K562 (cell line): ENCODE data around the gene LY6G6F. TPM values are rescaled to one million over a fixed set of nuclear protein-coding genes. Genes with fewer than 3 reads are reported as not detected.

Experiments
- ARNT ChIP-seq, 2 experiments: fragments of 450-650 bp; IDR thresholded peaks; 2 replicates each; pipeline ENCODE4 v1.6.1; 2016; ENCODE audit warnings: mild to moderate bottlenecking in 1 of 2
- CBFB ChIP-seq: sonication (generic); formaldehyde crosslinking; IDR thresholded peaks from 2 replicates; pipeline ENCODE4 v1.4.0; 2020; ENCODE audit warnings: mild to moderate bottlenecking, missing genetic modification reagents
- CREB1 ChIP-seq, 2 experiments: sonication (generic) in 1 of 2; formaldehyde crosslinking in 1 of 2; IDR thresholded peaks; 2 replicates each; pipeline versions ENCODE4 v1.6.1 to v1.8.0; 2012 to 2022; ENCODE audit warnings: inconsistent platforms in 1 of 2, mild to moderate bottlenecking in 1 of 2, missing genetic modification reagents in 1 of 2, moderate library complexity in 1 of 2
- FOXM1 ChIP-seq, 2 experiments: fragments of 450-650 bp in 1 of 2; sonication (generic) in 1 of 2; formaldehyde crosslinking in 1 of 2; IDR thresholded peaks; 2 replicates each; pipeline versions ENCODE4 v1.6.1 to v1.9.0; 2017 to 2022; ENCODE audit warnings: low read depth in 2 of 2, mild to moderate bottlenecking in 2 of 2, missing genetic modification reagents in 1 of 2, moderate library complexity in 1 of 2
- GABPB2 ChIP-seq: fragments of 250-450 bp; sonication (Bioruptor Pico); conservative IDR thresholded peaks from 2 replicates; pipeline ENCODE4 v1.5.1; 2021; ENCODE audit warnings: mild to moderate bottlenecking
- HDAC1 ChIP-seq, 2 experiments: fragments of 450-650 bp; IDR thresholded peaks; 2 replicates each; pipeline ENCODE4 v1.6.1; 2016 to 2017; ENCODE audit warnings: inconsistent platforms in 1 of 2, mild to moderate bottlenecking in 1 of 2, moderate library complexity in 1 of 2
- MAFK ChIP-seq: IDR thresholded peaks from 2 replicates; pipeline ENCODE4 v1.6.1; 2011; ENCODE audit warnings: low read length, improper control_type of control experiment
- PCBP2 ChIP-seq: fragments of 200-400 bp; formaldehyde crosslinking; IDR thresholded peaks from 2 replicates; pipeline ENCODE4 v1.6.1; 2018; ENCODE audit warnings: low read length, low read depth, mild to moderate bottlenecking, moderate library complexity; ENCODE audit not compliant: poor library complexity, severe bottlenecking
- RBBP5 ChIP-seq: fragments of 200-600 bp; sonication (generic); IDR thresholded peaks from 2 replicates; pipeline ENCODE4 v1.6.1; 2012; ENCODE audit warnings: borderline replicate concordance, mild to moderate bottlenecking, low read length, control low read depth, inconsistent platforms; ENCODE audit not compliant: insufficient read depth, poor library complexity, severe bottlenecking
- RBFOX2 ChIP-seq: fragments of 200-400 bp; formaldehyde crosslinking; IDR thresholded peaks from 2 replicates; pipeline ENCODE4 v1.6.1; 2017; ENCODE audit warnings: low read depth, mild to moderate bottlenecking, low read length, moderate library complexity
- ZFX ChIP-seq: sonication (generic); formaldehyde crosslinking; IDR thresholded peaks from 2 replicates; pipeline ENCODE4 v1.8.0; 2022; ENCODE audit warnings: mild to moderate bottlenecking, missing genetic modification reagents, moderate library complexity
- ZNF124 ChIP-seq: sonication (generic); formaldehyde crosslinking; IDR thresholded peaks from 2 replicates; pipeline ENCODE4 v1.8.1; 2022; ENCODE audit warnings: missing genetic modification reagents
- ZNF212 ChIP-seq: fragments of 450-650 bp; formaldehyde crosslinking; IDR thresholded peaks from 2 replicates; pipeline ENCODE4 v1.4.0; 2020; ENCODE audit warnings: mild to moderate bottlenecking
- ZNF239 ChIP-seq: fragments of 250-450 bp; sonication (Bioruptor Pico); IDR thresholded peaks from 2 replicates; pipeline ENCODE4 v1.4.0; 2020; ENCODE audit warnings: mild to moderate bottlenecking
- ZNF324 ChIP-seq: fragments of 250-450 bp; sonication (Bioruptor Pico); IDR thresholded peaks from 2 replicates; pipeline ENCODE4 v1.4.0; 2020; ENCODE audit warnings: mild to moderate bottlenecking
- ZNF644 ChIP-seq: fragments of 200-800 bp; sonication (Bioruptor generic); IDR thresholded peaks from 2 replicates; pipeline ENCODE4 v1.6.1; 2016; ENCODE audit warnings: low read depth, missing genetic modification characterization, missing compliant biosample characterization
- ZNF707 ChIP-seq: fragments of 250-450 bp; sonication (Bioruptor Pico); conservative IDR thresholded peaks from 2 replicates; pipeline ENCODE4 v1.8.0; 2022; ENCODE audit warnings: inconsistent platforms, mild to moderate bottlenecking, moderate library complexity
- ZNF77 ChIP-seq: fragments of 250-450 bp; sonication (Bioruptor Pico); IDR thresholded peaks from 2 replicates; pipeline ENCODE4 v1.5.0; 2020
- polyA plus RNA-seq, 8 experiments: library from polyadenylated mRNA; depleted of rRNA in 4 of 8; stranded (reverse) in 5 of 8; unstranded in 3 of 8; fragments of >200 nt; fragmentation: Nextera tagmentation in 2 of 8; fragmentation: Illumina TruSeq in 1 of 8; extraction: Ambion mirVana in 2 of 8; extraction: Trizol in 1 of 8; gene quantifications; 2 replicates each; pipeline versions ENCODE4 v1.2.1 to v1.2.3, GENCODE V29; 2011 to 2014; ENCODE audit warnings: inconsistent platforms in 1 of 8, missing spikeins in 1 of 8
- total RNA-seq, 7 experiments: library from RNA; depleted of rRNA in 6 of 7; stranded (reverse); fragments of >200 nt in 6 of 7; fragmentation: Illumina TruSeq in 2 of 7; extraction: Trizol in 2 of 7; gene quantifications; 2 replicates each; pipeline versions ENCODE4 v1.2.1 to v1.2.3, GENCODE V29; 2011 to 2021; ENCODE audit warnings: low replicate concordance in 1 of 7
- TF ChIP-seq, protein P1 (sequence below): fragments of 450-650 bp; formaldehyde crosslinking; IDR thresholded peaks from 2 replicates; pipeline ENCODE4 v1.4.0; 2022; ENCODE audit warnings: missing genetic modification characterization
- TF ChIP-seq, protein P2 (sequence below): sonication (generic); formaldehyde crosslinking; IDR thresholded peaks from 2 replicates; pipeline ENCODE4 v1.9.0; 2022; ENCODE audit warnings: mild to moderate bottlenecking, missing genetic modification reagents
- TF ChIP-seq, protein P3 (sequence below): fragments of 250-450 bp; sonication (Bioruptor Pico); IDR thresholded peaks from 2 replicates; pipeline ENCODE4 v1.4.0; 2020
- TF ChIP-seq, protein P4 (sequence below): fragments of 250-450 bp; sonication (Bioruptor Pico); IDR thresholded peaks from 2 replicates; pipeline ENCODE4 v1.5.0; 2021

LY6G6F gene
- total and polyA plus RNA-seq, 9 of the 15 experiments (the other 6 are each of a cell fraction or from before 2014, with no cell fraction given): 0.14 to 0.50 (median 0.28) TPM; not detected in 2

DNA sequence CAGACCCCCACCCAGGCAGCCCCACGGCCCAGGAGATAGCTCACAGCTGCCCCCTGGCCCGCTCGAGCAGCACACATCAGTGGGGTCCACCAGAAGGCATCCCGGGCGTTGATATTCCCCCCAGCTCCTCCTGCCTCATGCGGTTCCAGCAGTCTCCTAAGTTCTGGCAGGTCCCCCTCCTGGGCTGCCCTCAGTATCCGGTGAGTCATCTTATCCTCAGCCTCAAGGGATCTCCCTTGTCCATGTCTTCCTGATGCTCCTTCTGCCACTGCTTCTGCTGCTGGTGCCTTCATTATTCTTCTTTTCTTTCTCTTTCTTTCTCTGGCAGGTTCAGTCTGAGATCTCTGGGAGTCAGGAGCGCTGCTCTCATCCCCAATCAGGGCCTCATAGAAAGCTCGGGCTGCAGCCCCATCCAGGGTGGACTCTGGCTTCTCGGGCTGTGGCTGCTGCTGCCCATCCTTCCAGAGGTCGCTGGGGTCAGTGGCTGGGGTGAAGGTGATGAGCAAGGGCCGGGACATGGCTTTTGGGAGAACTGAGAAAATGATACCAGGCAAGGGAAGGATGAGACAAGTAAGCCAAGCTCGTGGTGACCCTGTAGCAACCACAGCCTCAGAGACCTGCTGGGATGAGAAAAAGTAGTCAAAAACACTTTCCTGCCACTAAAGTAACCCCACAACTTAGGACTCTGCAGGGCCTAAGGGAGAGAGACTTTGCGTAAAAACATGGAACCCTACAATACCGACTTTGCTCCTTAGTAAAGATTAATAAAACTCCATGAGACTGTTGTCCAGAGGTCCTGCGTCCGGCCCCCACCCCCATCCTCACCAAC, 42.5 kb upstream of the LY6G6F start (continued):
- TF ChIP-seq, protein P1, sequence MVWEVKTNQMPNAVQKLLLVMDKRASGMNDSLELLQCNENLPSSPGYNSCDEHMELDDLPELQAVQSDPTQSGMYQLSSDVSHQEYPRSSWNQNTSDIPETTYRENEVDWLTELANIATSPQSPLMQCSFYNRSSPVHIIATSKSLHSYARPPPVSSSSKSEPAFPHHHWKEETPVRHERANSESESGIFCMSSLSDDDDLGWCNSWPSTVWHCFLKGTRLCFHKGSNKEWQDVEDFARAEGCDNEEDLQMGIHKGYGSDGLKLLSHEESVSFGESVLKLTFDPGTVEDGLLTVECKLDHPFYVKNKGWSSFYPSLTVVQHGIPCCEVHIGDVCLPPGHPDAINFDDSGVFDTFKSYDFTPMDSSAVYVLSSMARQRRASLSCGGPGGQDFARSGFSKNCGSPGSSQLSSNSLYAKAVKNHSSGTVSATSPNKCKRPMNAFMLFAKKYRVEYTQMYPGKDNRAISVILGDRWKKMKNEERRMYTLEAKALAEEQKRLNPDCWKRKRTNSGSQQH: no peak
- TF ChIP-seq HDAC1 (IDR thresholded peaks at IDR 0.05) (peak in 1 of 2 experiments; percentile 85; a peak in 2 of 4 replicates), ZNF212 (CRISPR knock-in tag) (no peak), MAFK (no peak), ZNF77 (no peak), ZNF124 (CRISPR knock-in tag) (no peak), ZNF324 (CRISPR knock-in tag) (peak; percentile 7; the same call in 1 of the 2 replicates), ZNF644 (tag) (no peak), RBFOX2 (peak; percentile 92), CBFB (no peak), CREB1 (IDR thresholded peaks at IDR 0.05) (no peak; the same call in 1 of the 2 replicates), CREB1 (CRISPR knock-in tag; IDR thresholded peaks at IDR 0.05) (no peak), PCBP2 (no peak), FOXM1 (IDR thresholded peaks at IDR 0.05; ENCODE audit: low read depth) (no peak), FOXM1 (CRISPR knock-in tag; IDR thresholded peaks at IDR 0.05; ENCODE audit: low read depth) (no peak; the same call in 1 of the 2 replicates), ZFX (CRISPR knock-in tag) (no peak), ZNF707 (no peak), ARNT (IDR thresholded peaks at IDR 0.05) (peak; percentile 29 to 66; a peak in 1 of 4 replicates), ZNF239 (CRISPR knock-in tag) (no peak), GABPB2 (CRISPR knock-in tag) (no peak), RBBP5 (no peak)
- TF ChIP-seq, protein P2, sequence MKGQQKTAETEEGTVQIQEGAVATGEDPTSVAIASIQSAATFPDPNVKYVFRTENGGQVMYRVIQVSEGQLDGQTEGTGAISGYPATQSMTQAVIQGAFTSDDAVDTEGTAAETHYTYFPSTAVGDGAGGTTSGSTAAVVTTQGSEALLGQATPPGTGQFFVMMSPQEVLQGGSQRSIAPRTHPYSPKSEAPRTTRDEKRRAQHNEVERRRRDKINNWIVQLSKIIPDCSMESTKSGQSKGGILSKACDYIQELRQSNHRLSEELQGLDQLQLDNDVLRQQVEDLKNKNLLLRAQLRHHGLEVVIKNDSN (CRISPR knock-in tag): no peak; the same call in 1 of the 2 replicates
- TF ChIP-seq, protein P3, sequence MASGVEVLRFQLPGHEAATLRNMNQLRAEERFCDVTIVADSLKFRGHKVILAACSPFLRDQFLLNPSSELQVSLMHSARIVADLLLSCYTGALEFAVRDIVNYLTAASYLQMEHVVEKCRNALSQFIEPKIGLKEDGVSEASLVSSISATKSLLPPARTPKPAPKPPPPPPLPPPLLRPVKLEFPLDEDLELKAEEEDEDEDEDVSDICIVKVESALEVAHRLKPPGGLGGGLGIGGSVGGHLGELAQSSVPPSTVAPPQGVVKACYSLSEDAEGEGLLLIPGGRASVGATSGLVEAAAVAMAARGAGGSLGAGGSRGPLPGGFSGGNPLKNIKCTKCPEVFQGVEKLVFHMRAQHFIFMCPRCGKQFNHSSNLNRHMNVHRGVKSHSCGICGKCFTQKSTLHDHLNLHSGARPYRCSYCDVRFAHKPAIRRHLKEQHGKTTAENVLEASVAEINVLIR (CRISPR knock-in tag): no peak
- TF ChIP-seq, protein P4, sequence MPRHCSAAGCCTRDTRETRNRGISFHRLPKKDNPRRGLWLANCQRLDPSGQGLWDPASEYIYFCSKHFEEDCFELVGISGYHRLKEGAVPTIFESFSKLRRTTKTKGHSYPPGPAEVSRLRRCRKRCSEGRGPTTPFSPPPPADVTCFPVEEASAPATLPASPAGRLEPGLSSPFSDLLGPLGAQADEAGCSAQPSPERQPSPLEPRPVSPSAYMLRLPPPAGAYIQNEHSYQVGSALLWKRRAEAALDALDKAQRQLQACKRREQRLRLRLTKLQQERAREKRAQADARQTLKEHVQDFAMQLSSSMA (CRISPR knock-in tag): no peak
